Mucosa of rectum (tissue), 2 donors: ENCODE results near the gene CHST3.

Experiments used
- H3K27ac ChIP-seq, 2 donors: one replicate each; pipeline ENCODE4 v1.7.0; 2013; ENCODE audit warnings: inconsistent platforms in 2 of 2, low read depth in 2 of 2, low read length in 2 of 2
- H3K27me3 ChIP-seq, 2 donors: one replicate each; pipeline ENCODE4 v1.7.0; 2013; ENCODE audit warnings: low read length in 2 of 2; ENCODE audit not compliant: control insufficient read depth in 2 of 2, insufficient read depth in 2 of 2
- H3K36me3 ChIP-seq, 2 donors: one replicate each; pipeline ENCODE4 v1.7.0; 2013; ENCODE audit warnings: low read length in 2 of 2; ENCODE audit not compliant: control insufficient read depth in 2 of 2, insufficient read depth in 2 of 2
- H3K4me1 ChIP-seq, 2 donors: one replicate each; pipeline ENCODE4 v1.7.0; 2013; ENCODE audit warnings: low read length in 2 of 2, mild to moderate bottlenecking in 1 of 2; ENCODE audit not compliant: control insufficient read depth in 2 of 2, insufficient read depth in 2 of 2
- H3K4me3 ChIP-seq, 2 donors: one replicate each; pipeline ENCODE4 v1.7.0; 2013; ENCODE audit warnings: low read length in 2 of 2
- H3K9ac ChIP-seq, 2 donors: one replicate each; pipeline ENCODE4 v1.7.0; 2013; ENCODE audit warnings: low read length in 2 of 2, low read depth in 1 of 2, mild to moderate bottlenecking in 1 of 2
- H3K9me3 ChIP-seq, 2 donors: one replicate each; pipeline ENCODE4 v1.7.0; 2013; ENCODE audit warnings: low read length in 2 of 2; ENCODE audit not compliant: control insufficient read depth in 2 of 2
- donor health status: healthy.
- donor health status: Normal muscosa, but diverticular disease.

The CHST3 gene

GRCh38 chr10:72039377-72039776, 75.2 kb downstream of the CHST3 start:
- Histone ChIP-seq H3K27ac (no peak overlapping the region), H3K9ac (no peak overlapping the region), H3K4me1 (peaks cover 0 to 13% of the 10 kb centered on the region in 2 donors), H3K36me3 (no peaks in the 10 kb centered on the region), H3K9me3 (no peaks in the 10 kb centered on the region), H3K4me3 (no peak overlapping the region), H3K27me3 (no peaks in the 10 kb centered on the region)

DNA sequence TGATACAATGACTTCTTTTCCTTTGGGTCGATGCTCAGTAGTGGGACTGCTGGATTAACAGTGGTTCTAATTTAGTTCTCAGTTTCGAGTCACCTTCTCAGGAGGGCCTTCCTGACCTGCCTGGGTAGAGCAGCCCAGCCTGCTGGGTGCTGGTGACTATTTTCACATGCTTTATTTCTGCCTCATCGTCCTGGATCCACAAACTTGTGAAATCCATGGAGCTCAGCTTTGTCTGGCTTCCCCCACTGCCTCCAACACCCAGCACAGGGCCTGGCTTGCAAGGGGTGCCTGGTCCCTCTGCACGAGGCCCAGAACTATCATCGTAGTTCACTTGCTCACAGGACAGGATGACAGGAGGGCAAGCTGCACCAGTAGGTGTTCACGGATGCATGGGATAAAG, 77.3 kb downstream of the CHST3 start:
- H3K4me3 ChIP-seq, result no peak overlapping the region
- H3K27me3 ChIP-seq, result no peaks in the 10 kb centered on the region

DNA sequence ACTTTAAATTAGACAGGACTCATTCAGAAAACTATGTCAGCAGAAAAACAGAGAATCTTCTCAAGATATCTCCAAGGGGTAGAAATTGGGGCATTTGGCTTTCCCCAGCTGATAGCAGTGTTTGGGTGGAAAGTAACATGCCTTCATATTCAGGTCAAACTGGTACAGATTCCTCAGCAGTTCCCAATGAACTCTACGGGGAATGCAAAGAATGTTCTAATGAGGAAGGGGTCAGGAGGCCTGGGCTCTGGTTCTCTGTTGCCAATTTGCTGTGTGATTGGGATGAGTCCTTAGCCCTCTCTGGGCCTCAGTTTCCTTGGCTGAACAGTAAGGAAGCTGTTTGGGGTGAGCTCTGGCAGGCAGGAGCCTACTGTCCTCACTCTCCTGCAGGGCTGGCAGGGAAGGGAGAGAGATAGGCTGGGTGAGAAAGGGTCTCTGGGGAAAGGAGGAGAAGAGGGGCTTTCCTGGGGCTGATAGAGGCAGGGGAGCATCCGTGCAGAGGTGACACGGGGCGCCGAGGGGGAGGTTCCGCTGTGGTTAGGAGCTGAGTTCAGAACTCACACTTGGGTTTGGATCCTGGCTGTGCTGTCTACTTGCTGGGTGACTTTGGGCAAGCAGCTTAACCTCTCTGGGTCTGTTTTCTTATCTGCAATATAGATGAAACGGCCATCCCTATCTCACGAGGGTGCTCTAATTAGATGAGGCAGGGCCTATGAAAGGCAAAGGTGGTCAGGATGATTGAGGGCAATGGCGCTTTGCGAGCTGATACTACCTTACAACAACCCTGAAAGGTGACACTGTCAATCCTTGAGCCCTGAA, 79.0 kb downstream of the CHST3 start:
- Histone ChIP-seq H3K4me1 (peaks cover 0 to 3% of the 10 kb centered on the region in 2 donors), H3K27me3 (no peaks in the 10 kb centered on the region), H3K27ac (no peak overlapping the region), H3K9me3 (no peaks in the 10 kb centered on the region), H3K36me3 (no peaks in the 10 kb centered on the region), H3K9ac (no peak overlapping the region), H3K4me3 (no peak overlapping the region)

More for the DNA sequence above, 77.3 kb downstream of the CHST3 start:
- H3K4me1 ChIP-seq, result peaks cover 0 to 13% of the 10 kb centered on the region in 2 donors
- no peaks in the 10 kb centered on the region for H3K36me3 ChIP-seq
- H3K27ac ChIP-seq, result no peak overlapping the region
- no peak overlapping the region for H3K9ac ChIP-seq
- H3K9me3 ChIP-seq, result no peaks in the 10 kb centered on the region

DNA sequence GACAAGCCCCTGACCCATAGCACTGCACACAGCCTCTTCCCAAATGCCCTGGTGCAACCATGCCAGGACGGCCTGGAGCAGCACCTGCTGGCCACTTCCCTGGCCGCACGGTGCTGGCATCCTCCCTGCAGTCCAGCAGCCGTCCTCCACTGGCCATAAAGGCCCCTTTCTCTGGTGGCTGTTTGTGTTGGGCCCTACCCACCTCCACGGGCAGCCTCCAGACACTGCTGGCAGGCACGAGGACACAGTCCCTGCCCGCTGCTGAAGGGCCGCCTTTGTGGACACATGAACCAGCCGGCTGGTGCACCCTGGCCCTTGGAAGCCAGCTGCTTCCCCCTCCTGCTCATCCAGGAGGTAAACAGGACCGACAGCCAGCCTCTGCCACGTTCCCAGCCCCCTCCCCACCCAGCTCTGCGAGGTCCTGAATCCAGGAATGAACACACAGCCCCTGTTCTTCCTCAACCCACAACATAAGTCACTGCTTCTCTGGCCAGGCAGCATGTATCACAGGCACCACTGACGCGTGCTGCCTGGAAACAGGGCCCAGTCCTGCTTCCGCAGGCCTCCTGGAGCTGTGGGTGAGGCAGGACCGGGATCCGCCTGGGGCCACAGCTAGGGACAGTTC, 80.3 kb downstream of the CHST3 start:
- H3K9ac ChIP-seq, result no peak overlapping the region
- H3K27ac ChIP-seq, result no peak overlapping the region
- no peak overlapping the region for H3K4me3 ChIP-seq
- no peaks in the 10 kb centered on the region for H3K4me1 ChIP-seq
- H3K9me3 ChIP-seq, result peaks cover 0 to 1% of the 10 kb centered on the region in 2 donors
- no peaks in the 10 kb centered on the region for H3K36me3 ChIP-seq
- no peaks in the 10 kb centered on the region for H3K27me3 ChIP-seq

GRCh38 chr10:72045586-72045985, 81.4 kb downstream of the CHST3 start:
- H3K9ac ChIP-seq, result no peak overlapping the region
- no peaks in the 10 kb centered on the region for H3K36me3 ChIP-seq
- H3K27ac ChIP-seq, result no peak overlapping the region
- peaks cover 0 to 2% of the 10 kb centered on the region in 2 donors for H3K9me3 ChIP-seq
- H3K27me3 ChIP-seq, result no peaks in the 10 kb centered on the region
- no peak overlapping the region for H3K4me3 ChIP-seq
- H3K4me1 ChIP-seq, result no peaks in the 10 kb centered on the region

DNA sequence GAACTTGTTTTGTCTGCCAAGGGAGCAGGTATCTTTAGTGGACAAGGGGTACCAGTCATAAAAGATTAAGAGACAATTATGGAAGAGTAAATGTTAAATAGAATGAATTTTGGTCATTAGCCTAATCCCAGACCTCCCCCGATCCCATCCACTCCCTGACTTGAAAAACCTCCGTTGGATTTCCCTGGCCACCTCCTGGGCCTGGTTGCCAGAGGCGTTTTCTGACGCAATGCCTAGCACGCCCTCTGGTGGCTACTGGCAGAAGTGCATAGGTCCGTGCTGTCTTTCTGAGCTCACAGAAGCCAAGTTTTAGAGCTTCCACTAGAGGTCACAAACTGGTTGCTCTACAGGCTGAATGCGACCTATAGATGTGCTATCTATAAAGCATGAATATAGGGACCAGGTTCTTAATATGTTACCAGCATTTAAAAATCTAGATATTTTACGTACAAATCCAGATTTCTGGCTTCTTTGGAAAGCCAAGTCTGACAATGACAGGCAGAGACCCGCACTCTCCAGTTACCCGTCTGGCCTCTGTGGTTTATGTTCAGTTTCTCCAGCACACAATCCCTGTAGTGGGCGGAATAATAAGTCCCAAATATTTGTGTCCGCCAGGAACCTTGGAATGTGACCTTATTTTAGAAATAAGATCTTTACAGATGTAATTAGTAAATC, 84.4 kb downstream of the CHST3 start:
- no peaks in the 10 kb centered on the region for H3K27me3 ChIP-seq
- no peaks in the 10 kb centered on the region for H3K4me1 ChIP-seq
- peaks cover 0 to 2% of the 10 kb centered on the region in 2 donors for H3K9me3 ChIP-seq
- H3K9ac ChIP-seq, result no peak overlapping the region
- no peak overlapping the region for H3K27ac ChIP-seq
- no peak overlapping the region for H3K4me3 ChIP-seq
- no peaks in the 10 kb centered on the region for H3K36me3 ChIP-seq

DNA sequence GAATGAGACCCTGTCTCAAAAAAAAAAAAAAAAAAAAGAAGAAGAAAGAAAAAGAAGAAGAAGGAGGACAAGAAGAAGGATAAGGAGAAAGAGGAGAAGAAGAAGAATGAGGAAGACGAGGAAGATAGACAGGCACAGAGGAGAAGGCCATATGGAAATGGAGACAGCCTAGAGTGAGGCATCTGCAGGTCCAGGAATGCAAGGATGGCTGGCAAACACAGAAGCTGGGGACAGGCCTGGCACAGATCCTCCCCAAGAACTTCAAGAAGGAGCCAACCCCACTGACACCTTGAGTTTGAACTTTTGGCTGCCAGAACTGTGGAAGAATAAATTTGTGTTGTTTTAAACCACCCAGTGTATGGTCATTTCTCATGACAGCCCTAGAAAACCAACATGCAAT, 85.3 kb downstream of the CHST3 start:
- Histone ChIP-seq H3K27ac (no peak overlapping the region), H3K4me3 (no peak overlapping the region), H3K27me3 (no peaks in the 10 kb centered on the region), H3K9ac (no peak overlapping the region), H3K4me1 (no peaks in the 10 kb centered on the region), H3K36me3 (no peaks in the 10 kb centered on the region), H3K9me3 (peaks cover 0 to 2% of the 10 kb centered on the region in 2 donors)

DNA sequence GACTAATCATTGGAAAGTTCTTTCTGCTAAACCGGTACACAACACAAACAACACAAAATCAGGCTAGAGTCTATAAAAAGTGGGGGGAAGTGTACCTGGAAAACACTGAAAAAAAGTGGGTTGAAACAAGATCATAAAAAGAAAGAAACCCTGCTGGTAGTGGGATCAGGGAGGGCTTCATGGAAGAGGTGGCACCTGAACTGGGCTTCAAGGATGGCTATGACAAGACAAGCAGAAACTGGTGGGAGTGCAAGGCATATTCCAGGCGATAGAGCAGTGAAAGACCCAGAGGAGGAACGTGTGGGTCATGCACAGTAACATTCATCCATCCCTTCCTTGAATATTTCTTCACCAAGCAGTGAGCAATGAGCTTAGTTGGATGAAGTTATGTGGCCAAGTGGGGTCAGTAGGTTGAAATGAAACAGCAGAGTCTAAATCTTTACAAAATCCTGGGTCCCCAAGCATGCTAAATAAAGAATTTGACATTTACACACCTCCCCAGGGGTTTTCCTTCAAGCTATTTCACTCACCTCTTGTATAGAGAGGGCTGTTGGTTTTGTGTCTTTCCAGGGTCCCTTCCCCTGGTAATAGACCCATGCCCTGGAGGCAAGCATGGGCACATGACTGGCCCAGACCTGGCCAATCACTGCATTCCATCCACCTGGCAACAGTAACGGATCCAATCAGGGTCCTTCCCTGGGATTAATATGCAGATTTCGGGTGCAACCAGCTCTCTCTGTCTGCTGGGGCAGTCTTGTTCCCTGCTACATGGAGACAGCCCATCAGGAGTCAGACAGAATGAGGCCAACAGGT, 86.0 kb downstream of the CHST3 start:
- no peak overlapping the region for H3K4me3 ChIP-seq
- no peak overlapping the region for H3K9ac ChIP-seq
- H3K9me3 ChIP-seq, result peaks cover 0 to 2% of the 10 kb centered on the region in 2 donors
- no peaks in the 10 kb centered on the region for H3K4me1 ChIP-seq
- no peak overlapping the region for H3K27ac ChIP-seq
- no peaks in the 10 kb centered on the region for H3K27me3 ChIP-seq
- H3K36me3 ChIP-seq, result no peaks in the 10 kb centered on the region

GRCh38 chr10:72050873-72051272, 86.7 kb downstream of the CHST3 start:
- Histone ChIP-seq H3K36me3 (no peaks in the 10 kb centered on the region), H3K9me3 (peaks cover 0 to 2% of the 10 kb centered on the region in 2 donors), H3K9ac (no peak overlapping the region), H3K4me1 (no peaks in the 10 kb centered on the region), H3K27me3 (no peaks in the 10 kb centered on the region), H3K4me3 (no peak overlapping the region), H3K27ac (no peak overlapping the region)
